ENCODE measurements around the gene ZBTB20.

The ZBTB20 gene

GRCh38 chr3:114953215-114953799, 193.8 kb downstream of the ZBTB20 start:
- Histone ChIP-seq H3K4me1 (ENCODE audit: control insufficient read depth in 5 of 5, insufficient read depth in 5 of 5, low read length in 5 of 5) (no peaks in the 10 kb centered on the region), H3K9me3 (ENCODE audit: control insufficient read depth in 5 of 5, low read length in 5 of 5) (peaks cover 13 to 34% (median 27%) of the 10 kb centered on the region in 5 donors), H3K36me3 (ENCODE audit: control insufficient read depth in 5 of 5, insufficient read depth in 5 of 5, low read length in 5 of 5) (peaks cover 2 to 32% (median 5%) of the 10 kb centered on the region in 5 donors), H3K9ac (ENCODE audit: low read length in 5 of 5) (no peak overlapping the region), H3K27ac (ENCODE audit: low read depth, low read length) (no peak overlapping the region), H3K27me3 (ENCODE audit: control insufficient read depth in 5 of 5, insufficient read depth in 4 of 5, low read length in 5 of 5) (no peaks in the 10 kb centered on the region), H3K4me3 (ENCODE audit: low read depth in 1 of 5, low read length in 5 of 5) (no peak overlapping the region)

- Histone ChIP-seq H3K27ac (ENCODE audit: low read depth, low read length) (no peak overlapping the region), H3K4me1 (ENCODE audit: control insufficient read depth in 5 of 5, insufficient read depth in 5 of 5, low read length in 5 of 5) (peaks cover 0 to 2% (median 0%) of the 10 kb centered on the region in 5 donors), H3K27me3 (ENCODE audit: control insufficient read depth in 5 of 5, insufficient read depth in 4 of 5, low read length in 5 of 5) (no peaks in the 10 kb centered on the region), H3K9me3 (ENCODE audit: control insufficient read depth in 5 of 5, low read length in 5 of 5) (peaks cover 0 to 4% (median 0%) of the 10 kb centered on the region in 5 donors), H3K4me3 (ENCODE audit: low read depth in 1 of 5, low read length in 5 of 5) (no peak overlapping the region), H3K9ac (ENCODE audit: low read length in 5 of 5) (no peak overlapping the region), H3K36me3 (ENCODE audit: control insufficient read depth in 5 of 5, insufficient read depth in 5 of 5, low read length in 5 of 5) (no peaks in the 10 kb centered on the region)
These were observed 204.3 kb downstream of the ZBTB20 start for GRCh38 chr3:114942773-114943172.

- Histone ChIP-seq H3K9ac (ENCODE audit: low read length in 5 of 5) (no peak overlapping the region), H3K9me3 (ENCODE audit: control insufficient read depth in 5 of 5, low read length in 5 of 5) (peaks cover 0 to 3% (median 0%) of the 10 kb centered on the region in 5 donors), H3K4me3 (ENCODE audit: low read depth in 1 of 5, low read length in 5 of 5) (no peak overlapping the region), H3K4me1 (ENCODE audit: control insufficient read depth in 5 of 5, insufficient read depth in 5 of 5, low read length in 5 of 5) (peaks cover 0 to 2% (median 0%) of the 10 kb centered on the region in 5 donors), H3K27me3 (ENCODE audit: control insufficient read depth in 5 of 5, insufficient read depth in 4 of 5, low read length in 5 of 5) (no peaks in the 10 kb centered on the region), H3K36me3 (ENCODE audit: control insufficient read depth in 5 of 5, insufficient read depth in 5 of 5, low read length in 5 of 5) (no peaks in the 10 kb centered on the region), H3K27ac (ENCODE audit: low read depth, low read length) (no peak overlapping the region)
These were observed 205.3 kb downstream of the ZBTB20 start for GRCh38 chr3:114941626-114942309.

GRCh38 chr3:114939920-114940319, 207.2 kb downstream of the ZBTB20 start:
- Histone ChIP-seq H3K36me3 (ENCODE audit: control insufficient read depth in 5 of 5, insufficient read depth in 5 of 5, low read length in 5 of 5) (no peaks in the 10 kb centered on the region), H3K4me3 (ENCODE audit: low read depth in 1 of 5, low read length in 5 of 5) (no peak overlapping the region), H3K27me3 (ENCODE audit: control insufficient read depth in 5 of 5, insufficient read depth in 4 of 5, low read length in 5 of 5) (no peaks in the 10 kb centered on the region), H3K9me3 (ENCODE audit: control insufficient read depth in 5 of 5, low read length in 5 of 5) (no peaks in the 10 kb centered on the region), H3K27ac (ENCODE audit: low read depth, low read length) (no peak overlapping the region), H3K9ac (ENCODE audit: low read length in 5 of 5) (no peak overlapping the region), H3K4me1 (ENCODE audit: control insufficient read depth in 5 of 5, insufficient read depth in 5 of 5, low read length in 5 of 5) (peaks cover 0 to 2% (median 0%) of the 10 kb centered on the region in 5 donors)

- no peaks in the 10 kb centered on the region for H3K9me3 ChIP-seq (ENCODE audit: control insufficient read depth in 5 of 5, low read length in 5 of 5)
- peaks cover 0 to 2% (median 0%) of the 10 kb centered on the region in 5 donors for H3K36me3 ChIP-seq (ENCODE audit: control insufficient read depth in 5 of 5, insufficient read depth in 5 of 5, low read length in 5 of 5)
- H3K9ac ChIP-seq (ENCODE audit: low read length in 5 of 5), result no peak overlapping the region
- H3K4me3 ChIP-seq (ENCODE audit: low read depth in 1 of 5, low read length in 5 of 5), result no peak overlapping the region
- no peak overlapping the region for H3K27ac ChIP-seq (ENCODE audit: low read depth, low read length)
- H3K27me3 ChIP-seq (ENCODE audit: control insufficient read depth in 5 of 5, insufficient read depth in 4 of 5, low read length in 5 of 5), result no peaks in the 10 kb centered on the region
- H3K4me1 ChIP-seq (ENCODE audit: control insufficient read depth in 5 of 5, insufficient read depth in 5 of 5, low read length in 5 of 5), result no peaks in the 10 kb centered on the region
These were observed 213.7 kb downstream of the ZBTB20 start for GRCh38 chr3:114933407-114933806.

GRCh38 chr3:114929971-114930732, 216.9 kb downstream of the ZBTB20 start:
- Histone ChIP-seq H3K9ac (ENCODE audit: low read length in 5 of 5) (no peak overlapping the region), H3K36me3 (ENCODE audit: control insufficient read depth in 5 of 5, insufficient read depth in 5 of 5, low read length in 5 of 5) (peaks cover 0 to 2% (median 0%) of the 10 kb centered on the region in 5 donors), H3K9me3 (ENCODE audit: control insufficient read depth in 5 of 5, low read length in 5 of 5) (no peaks in the 10 kb centered on the region), H3K27ac (ENCODE audit: low read depth, low read length) (no peak overlapping the region), H3K27me3 (ENCODE audit: control insufficient read depth in 5 of 5, insufficient read depth in 4 of 5, low read length in 5 of 5) (no peaks in the 10 kb centered on the region), H3K4me1 (ENCODE audit: control insufficient read depth in 5 of 5, insufficient read depth in 5 of 5, low read length in 5 of 5) (no peaks in the 10 kb centered on the region), H3K4me3 (ENCODE audit: low read depth in 1 of 5, low read length in 5 of 5) (no peak overlapping the region)

GRCh38 chr3:114928989-114929640, 218.0 kb downstream of the ZBTB20 start:
- H3K27ac ChIP-seq (ENCODE audit: low read depth, low read length), result no peak overlapping the region
- H3K9ac ChIP-seq (ENCODE audit: low read length in 5 of 5), result no peak overlapping the region
- H3K27me3 ChIP-seq (ENCODE audit: control insufficient read depth in 5 of 5, insufficient read depth in 4 of 5, low read length in 5 of 5), result no peaks in the 10 kb centered on the region
- H3K4me1 ChIP-seq (ENCODE audit: control insufficient read depth in 5 of 5, insufficient read depth in 5 of 5, low read length in 5 of 5), result no peaks in the 10 kb centered on the region
- no peaks in the 10 kb centered on the region for H3K9me3 ChIP-seq (ENCODE audit: control insufficient read depth in 5 of 5, low read length in 5 of 5)
- H3K4me3 ChIP-seq (ENCODE audit: low read depth in 1 of 5, low read length in 5 of 5), result no peak overlapping the region
- H3K36me3 ChIP-seq (ENCODE audit: control insufficient read depth in 5 of 5, insufficient read depth in 5 of 5, low read length in 5 of 5), result peaks cover 0 to 2% (median 0%) of the 10 kb centered on the region in 5 donors

- Histone ChIP-seq H3K4me3 (ENCODE audit: low read depth in 1 of 5, low read length in 5 of 5) (no peak overlapping the region), H3K27me3 (ENCODE audit: control insufficient read depth in 5 of 5, insufficient read depth in 4 of 5, low read length in 5 of 5) (no peaks in the 10 kb centered on the region), H3K9ac (ENCODE audit: low read length in 5 of 5) (no peak overlapping the region), H3K36me3 (ENCODE audit: control insufficient read depth in 5 of 5, insufficient read depth in 5 of 5, low read length in 5 of 5) (peaks cover 0 to 4% (median 0%) of the 10 kb centered on the region in 5 donors), H3K27ac (ENCODE audit: low read depth, low read length) (no peak overlapping the region), H3K4me1 (ENCODE audit: control insufficient read depth in 5 of 5, insufficient read depth in 5 of 5, low read length in 5 of 5) (peaks cover 0 to 22% (median 6%) of the 10 kb centered on the region in 5 donors), H3K9me3 (ENCODE audit: control insufficient read depth in 5 of 5, low read length in 5 of 5) (peaks cover 0 to 6% (median 0%) of the 10 kb centered on the region in 5 donors)
These were observed 242.5 kb downstream of the ZBTB20 start for GRCh38 chr3:114904633-114905032.

GRCh38 chr3:114903213-114903612, 243.9 kb downstream of the ZBTB20 start:
- Histone ChIP-seq H3K9ac (ENCODE audit: low read length in 5 of 5) (no peak overlapping the region), H3K4me1 (ENCODE audit: control insufficient read depth in 5 of 5, insufficient read depth in 5 of 5, low read length in 5 of 5) (peaks cover 0 to 29% (median 6%) of the 10 kb centered on the region in 5 donors), H3K27me3 (ENCODE audit: control insufficient read depth in 5 of 5, insufficient read depth in 4 of 5, low read length in 5 of 5) (no peaks in the 10 kb centered on the region), H3K4me3 (ENCODE audit: low read depth in 1 of 5, low read length in 5 of 5) (no peak overlapping the region), H3K36me3 (ENCODE audit: control insufficient read depth in 5 of 5, insufficient read depth in 5 of 5, low read length in 5 of 5) (no peaks in the 10 kb centered on the region), H3K9me3 (ENCODE audit: control insufficient read depth in 5 of 5, low read length in 5 of 5) (no peaks in the 10 kb centered on the region), H3K27ac (ENCODE audit: low read depth, low read length) (no peak overlapping the region)
